ENCODE data around the gene GDF9. TPM values are rescaled to one million over a fixed set of nuclear protein-coding genes. Genes with fewer than 3 reads are reported as not detected.

GDF9 gene
- total RNA-seq, 1 experiment from 2014 or later = 0.42 TPM

GRCh38 chr5:132898094-132898493 is 31.8 kb upstream of the GDF9 start:
- no peaks in the 10 kb centered on the region for H3K9me3 Mint-ChIP-seq
- TF ChIP-seq, protein P1, sequence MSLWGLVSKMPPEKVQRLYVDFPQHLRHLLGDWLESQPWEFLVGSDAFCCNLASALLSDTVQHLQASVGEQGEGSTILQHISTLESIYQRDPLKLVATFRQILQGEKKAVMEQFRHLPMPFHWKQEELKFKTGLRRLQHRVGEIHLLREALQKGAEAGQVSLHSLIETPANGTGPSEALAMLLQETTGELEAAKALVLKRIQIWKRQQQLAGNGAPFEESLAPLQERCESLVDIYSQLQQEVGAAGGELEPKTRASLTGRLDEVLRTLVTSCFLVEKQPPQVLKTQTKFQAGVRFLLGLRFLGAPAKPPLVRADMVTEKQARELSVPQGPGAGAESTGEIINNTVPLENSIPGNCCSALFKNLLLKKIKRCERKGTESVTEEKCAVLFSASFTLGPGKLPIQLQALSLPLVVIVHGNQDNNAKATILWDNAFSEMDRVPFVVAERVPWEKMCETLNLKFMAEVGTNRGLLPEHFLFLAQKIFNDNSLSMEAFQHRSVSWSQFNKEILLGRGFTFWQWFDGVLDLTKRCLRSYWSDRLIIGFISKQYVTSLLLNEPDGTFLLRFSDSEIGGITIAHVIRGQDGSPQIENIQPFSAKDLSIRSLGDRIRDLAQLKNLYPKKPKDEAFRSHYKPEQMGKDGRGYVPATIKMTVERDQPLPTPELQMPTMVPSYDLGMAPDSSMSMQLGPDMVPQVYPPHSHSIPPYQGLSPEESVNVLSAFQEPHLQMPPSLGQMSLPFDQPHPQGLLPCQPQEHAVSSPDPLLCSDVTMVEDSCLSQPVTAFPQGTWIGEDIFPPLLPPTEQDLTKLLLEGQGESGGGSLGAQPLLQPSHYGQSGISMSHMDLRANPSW (CRISPR knock-in tag; conservative IDR thresholded peaks at IDR 0.05; ENCODE audit: low read depth) = no peak
- TF ChIP-seq GABPB1 (CRISPR knock-in tag; IDR thresholded peaks at IDR 0.05) (no peak), GRHL2 (CRISPR knock-in tag; IDR thresholded peaks at IDR 0.05; ENCODE audit: insufficient replicate concordance, severe bottlenecking) (no peak), FOXJ3 (CRISPR knock-in tag; IDR thresholded peaks at IDR 0.05; ENCODE audit: borderline replicate concordance) (no peak), TP53 (CRISPR knock-in tag; IDR thresholded peaks at IDR 0.05) (no peak), ATF1 (CRISPR knock-in tag; IDR thresholded peaks at IDR 0.05) (no peak), ZNF232 (CRISPR knock-in tag; IDR thresholded peaks at IDR 0.05) (no peak), NR2C2 (CRISPR knock-in tag; IDR thresholded peaks at IDR 0.05) (no peak), E2F1 (CRISPR knock-in tag; IDR thresholded peaks at IDR 0.05) (no peak), ZNF263 (CRISPR knock-in tag; IDR thresholded peaks at IDR 0.05; ENCODE audit: low read depth) (no peak), NR3C1 (CRISPR knock-in tag; conservative IDR thresholded peaks at IDR 0.05; ENCODE audit: low read depth) (no peak), FOXK1 (CRISPR knock-in tag; IDR thresholded peaks at IDR 0.05) (no peak)
- TF ChIP-seq, protein P2, sequence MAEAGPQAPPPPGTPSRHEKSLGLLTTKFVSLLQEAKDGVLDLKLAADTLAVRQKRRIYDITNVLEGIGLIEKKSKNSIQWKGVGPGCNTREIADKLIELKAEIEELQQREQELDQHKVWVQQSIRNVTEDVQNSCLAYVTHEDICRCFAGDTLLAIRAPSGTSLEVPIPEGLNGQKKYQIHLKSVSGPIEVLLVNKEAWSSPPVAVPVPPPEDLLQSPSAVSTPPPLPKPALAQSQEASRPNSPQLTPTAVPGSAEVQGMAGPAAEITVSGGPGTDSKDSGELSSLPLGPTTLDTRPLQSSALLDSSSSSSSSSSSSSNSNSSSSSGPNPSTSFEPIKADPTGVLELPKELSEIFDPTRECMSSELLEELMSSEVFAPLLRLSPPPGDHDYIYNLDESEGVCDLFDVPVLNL (CRISPR knock-in tag; IDR thresholded peaks at IDR 0.05; ENCODE audit: borderline replicate concordance, low read depth) = no peak
- TF ChIP-seq, protein P3, sequence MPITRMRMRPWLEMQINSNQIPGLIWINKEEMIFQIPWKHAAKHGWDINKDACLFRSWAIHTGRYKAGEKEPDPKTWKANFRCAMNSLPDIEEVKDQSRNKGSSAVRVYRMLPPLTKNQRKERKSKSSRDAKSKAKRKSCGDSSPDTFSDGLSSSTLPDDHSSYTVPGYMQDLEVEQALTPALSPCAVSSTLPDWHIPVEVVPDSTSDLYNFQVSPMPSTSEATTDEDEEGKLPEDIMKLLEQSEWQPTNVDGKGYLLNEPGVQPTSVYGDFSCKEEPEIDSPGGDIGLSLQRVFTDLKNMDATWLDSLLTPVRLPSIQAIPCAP (CRISPR knock-in tag; IDR thresholded peaks at IDR 0.05) = no peak
- TF ChIP-seq, protein P4, sequence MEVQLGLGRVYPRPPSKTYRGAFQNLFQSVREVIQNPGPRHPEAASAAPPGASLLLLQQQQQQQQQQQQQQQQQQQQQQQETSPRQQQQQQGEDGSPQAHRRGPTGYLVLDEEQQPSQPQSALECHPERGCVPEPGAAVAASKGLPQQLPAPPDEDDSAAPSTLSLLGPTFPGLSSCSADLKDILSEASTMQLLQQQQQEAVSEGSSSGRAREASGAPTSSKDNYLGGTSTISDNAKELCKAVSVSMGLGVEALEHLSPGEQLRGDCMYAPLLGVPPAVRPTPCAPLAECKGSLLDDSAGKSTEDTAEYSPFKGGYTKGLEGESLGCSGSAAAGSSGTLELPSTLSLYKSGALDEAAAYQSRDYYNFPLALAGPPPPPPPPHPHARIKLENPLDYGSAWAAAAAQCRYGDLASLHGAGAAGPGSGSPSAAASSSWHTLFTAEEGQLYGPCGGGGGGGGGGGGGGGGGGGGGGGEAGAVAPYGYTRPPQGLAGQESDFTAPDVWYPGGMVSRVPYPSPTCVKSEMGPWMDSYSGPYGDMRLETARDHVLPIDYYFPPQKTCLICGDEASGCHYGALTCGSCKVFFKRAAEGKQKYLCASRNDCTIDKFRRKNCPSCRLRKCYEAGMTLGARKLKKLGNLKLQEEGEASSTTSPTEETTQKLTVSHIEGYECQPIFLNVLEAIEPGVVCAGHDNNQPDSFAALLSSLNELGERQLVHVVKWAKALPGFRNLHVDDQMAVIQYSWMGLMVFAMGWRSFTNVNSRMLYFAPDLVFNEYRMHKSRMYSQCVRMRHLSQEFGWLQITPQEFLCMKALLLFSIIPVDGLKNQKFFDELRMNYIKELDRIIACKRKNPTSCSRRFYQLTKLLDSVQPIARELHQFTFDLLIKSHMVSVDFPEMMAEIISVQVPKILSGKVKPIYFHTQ (CRISPR knock-in tag; IDR thresholded peaks at IDR 0.05) = no peak
- ATAC-seq (no peak), DNase-seq (ENCODE audit: low spot score) (no peak)
- ChIA-PET CTCF (no interaction called here), POLR2A (no interaction called here)
- H3K36me3 Mint-ChIP-seq = peaks cover 47% of the 10 kb centered on the region
- no peak overlapping the region for H3K27ac Mint-ChIP-seq
- no peaks in the 10 kb centered on the region for H3K27me3 Mint-ChIP-seq (ENCODE audit: low read depth)
- H3K4me1 Mint-ChIP-seq = no peaks in the 10 kb centered on the region
- no peak overlapping the region for H3K4me3 Mint-ChIP-seq

GRCh38 chr5:132896685-132897084 is 30.4 kb upstream of the GDF9 start:
- ChIA-PET POLR2A (no interaction called here), CTCF (no interaction called here)
- H3K27me3 Mint-ChIP-seq (ENCODE audit: low read depth) = no peaks in the 10 kb centered on the region
- no peak overlapping the region for H3K27ac Mint-ChIP-seq
- H3K36me3 Mint-ChIP-seq = peaks cover 59% of the 10 kb centered on the region
- DNase-seq (ENCODE audit: low spot score) (no peak), ATAC-seq (no peak)
- H3K4me3 Mint-ChIP-seq = no peak overlapping the region
- H3K4me1 Mint-ChIP-seq = no peaks in the 10 kb centered on the region
- no peaks in the 10 kb centered on the region for H3K9me3 Mint-ChIP-seq
- TF ChIP-seq CREM (CRISPR knock-in tag; IDR thresholded peaks at IDR 0.05) (no peak), NFATC4 (CRISPR knock-in tag; IDR thresholded peaks at IDR 0.05) (no peak), ZNF423 (CRISPR knock-in tag; IDR thresholded peaks at IDR 0.05) (no peak), EMX1 (CRISPR knock-in tag; IDR thresholded peaks at IDR 0.05) (no peak), HMGA2 (CRISPR knock-in tag; IDR thresholded peaks at IDR 0.05) (no peak), RELA (CRISPR knock-in tag; IDR thresholded peaks at IDR 0.05; ENCODE audit: borderline replicate concordance) (no peak)
- TF ChIP-seq, protein P5, sequence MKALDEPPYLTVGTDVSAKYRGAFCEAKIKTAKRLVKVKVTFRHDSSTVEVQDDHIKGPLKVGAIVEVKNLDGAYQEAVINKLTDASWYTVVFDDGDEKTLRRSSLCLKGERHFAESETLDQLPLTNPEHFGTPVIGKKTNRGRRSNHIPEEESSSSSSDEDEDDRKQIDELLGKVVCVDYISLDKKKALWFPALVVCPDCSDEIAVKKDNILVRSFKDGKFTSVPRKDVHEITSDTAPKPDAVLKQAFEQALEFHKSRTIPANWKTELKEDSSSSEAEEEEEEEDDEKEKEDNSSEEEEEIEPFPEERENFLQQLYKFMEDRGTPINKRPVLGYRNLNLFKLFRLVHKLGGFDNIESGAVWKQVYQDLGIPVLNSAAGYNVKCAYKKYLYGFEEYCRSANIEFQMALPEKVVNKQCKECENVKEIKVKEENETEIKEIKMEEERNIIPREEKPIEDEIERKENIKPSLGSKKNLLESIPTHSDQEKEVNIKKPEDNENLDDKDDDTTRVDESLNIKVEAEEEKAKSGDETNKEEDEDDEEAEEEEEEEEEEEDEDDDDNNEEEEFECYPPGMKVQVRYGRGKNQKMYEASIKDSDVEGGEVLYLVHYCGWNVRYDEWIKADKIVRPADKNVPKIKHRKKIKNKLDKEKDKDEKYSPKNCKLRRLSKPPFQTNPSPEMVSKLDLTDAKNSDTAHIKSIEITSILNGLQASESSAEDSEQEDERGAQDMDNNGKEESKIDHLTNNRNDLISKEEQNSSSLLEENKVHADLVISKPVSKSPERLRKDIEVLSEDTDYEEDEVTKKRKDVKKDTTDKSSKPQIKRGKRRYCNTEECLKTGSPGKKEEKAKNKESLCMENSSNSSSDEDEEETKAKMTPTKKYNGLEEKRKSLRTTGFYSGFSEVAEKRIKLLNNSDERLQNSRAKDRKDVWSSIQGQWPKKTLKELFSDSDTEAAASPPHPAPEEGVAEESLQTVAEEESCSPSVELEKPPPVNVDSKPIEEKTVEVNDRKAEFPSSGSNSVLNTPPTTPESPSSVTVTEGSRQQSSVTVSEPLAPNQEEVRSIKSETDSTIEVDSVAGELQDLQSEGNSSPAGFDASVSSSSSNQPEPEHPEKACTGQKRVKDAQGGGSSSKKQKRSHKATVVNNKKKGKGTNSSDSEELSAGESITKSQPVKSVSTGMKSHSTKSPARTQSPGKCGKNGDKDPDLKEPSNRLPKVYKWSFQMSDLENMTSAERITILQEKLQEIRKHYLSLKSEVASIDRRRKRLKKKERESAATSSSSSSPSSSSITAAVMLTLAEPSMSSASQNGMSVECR (CRISPR knock-in tag; IDR thresholded peaks at IDR 0.05; ENCODE audit: borderline replicate concordance) = no peak
- TF ChIP-seq, protein P6, sequence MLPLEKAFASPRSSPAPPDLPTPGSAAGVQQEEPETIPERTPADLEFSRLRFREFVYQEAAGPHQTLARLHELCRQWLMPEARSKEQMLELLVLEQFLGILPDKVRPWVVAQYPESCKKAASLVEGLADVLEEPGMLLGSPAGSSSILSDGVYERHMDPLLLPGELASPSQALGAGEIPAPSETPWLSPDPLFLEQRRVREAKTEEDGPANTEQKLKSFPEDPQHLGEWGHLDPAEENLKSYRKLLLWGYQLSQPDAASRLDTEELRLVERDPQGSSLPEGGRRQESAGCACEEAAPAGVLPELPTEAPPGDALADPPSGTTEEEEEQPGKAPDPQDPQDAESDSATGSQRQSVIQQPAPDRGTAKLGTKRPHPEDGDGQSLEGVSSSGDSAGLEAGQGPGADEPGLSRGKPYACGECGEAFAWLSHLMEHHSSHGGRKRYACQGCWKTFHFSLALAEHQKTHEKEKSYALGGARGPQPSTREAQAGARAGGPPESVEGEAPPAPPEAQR (CRISPR knock-in tag; IDR thresholded peaks at IDR 0.05) = no peak
